ENCODE measurements around the gene ACTL8. TPM values are rescaled to one million over a fixed set of nuclear protein-coding genes. Genes with fewer than 3 reads are reported as not detected.

The ACTL8 gene
- total and polyA plus RNA-seq, 8 donors = not detected

DNA sequence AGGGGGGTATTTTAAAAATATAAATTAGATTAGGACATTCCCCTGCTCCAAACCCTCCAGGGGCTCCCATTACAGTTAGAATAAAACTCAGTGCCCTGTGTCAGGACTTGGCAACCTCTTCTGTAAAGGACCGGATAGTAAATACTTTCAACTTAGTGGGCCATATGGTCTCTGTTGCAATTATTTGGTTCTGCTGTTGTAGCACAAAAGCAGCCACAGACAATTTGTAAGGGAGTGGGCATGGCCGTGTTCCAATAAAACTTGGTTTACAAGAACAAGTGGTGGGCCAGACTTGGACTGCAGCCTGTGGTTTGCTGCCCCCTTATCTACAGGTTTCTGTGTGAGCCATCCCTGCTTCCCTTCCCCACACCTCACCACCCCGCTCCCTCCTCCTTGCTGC is 92.0 kb downstream of the ACTL8 start:
- Histone ChIP-seq H3K27ac (no peak overlapping the region), H3K4me3 (no peak overlapping the region), H3K36me3 (no peaks in the 10 kb centered on the region), H3K27me3 (no peaks in the 10 kb centered on the region), H3K4me1 (no peaks in the 10 kb centered on the region), H3K9me3 (no peaks in the 10 kb centered on the region)
- 58 to 67% methylated on average over 3 of the region's 3 CpGs for WGBS, 2 donors
- no peak for TF ChIP-seq CTCF (IDR thresholded peaks at IDR 0.05)
- ATAC-seq (no peak), DNase-seq (no peak), FAIRE-seq (no peak)
- intact Hi-C loops (cut with DNase I) = no loop called here

- Histone ChIP-seq H3K4me1 (no peaks in the 10 kb centered on the region), H3K4me3 (no peak overlapping the region), H3K27me3 (no peaks in the 10 kb centered on the region), H3K27ac (no peak overlapping the region), H3K9me3 (no peaks in the 10 kb centered on the region), H3K36me3 (no peaks in the 10 kb centered on the region)
- intact Hi-C loops (cut with DNase I) = no loop called here
- no peak for DNase-seq
- TF ChIP-seq CTCF (IDR thresholded peaks at IDR 0.05) = no peak
- FAIRE-seq = no peak
- whole genome bisulfite sequencing, 2 donors = 77 to 81% methylated on average over 3 of the region's 3 CpGs
- no peak for ATAC-seq
Measured at GRCh38 chr1:17849216-17849615, 94.1 kb downstream of the ACTL8 start.

DNA sequence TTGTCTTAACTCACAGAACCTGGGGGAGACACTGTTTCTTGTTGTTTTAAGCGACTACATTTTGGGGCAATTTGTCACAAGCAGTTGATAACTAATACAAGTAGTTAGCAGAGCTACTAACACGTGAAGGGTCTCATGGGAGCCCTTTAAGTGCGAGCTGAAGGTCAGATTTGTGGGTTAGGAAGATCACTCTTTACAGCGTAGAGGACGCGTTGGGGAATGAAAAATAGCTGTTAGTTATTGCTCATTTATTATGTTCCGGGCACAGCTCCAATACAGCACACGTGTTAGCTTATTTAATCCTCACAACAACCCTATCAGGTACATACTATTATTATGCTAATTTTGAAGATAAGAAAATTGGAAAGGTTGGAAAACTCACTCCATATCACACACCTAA is 95.9 kb downstream of the ACTL8 start:
- TF ChIP-seq CTCF (IDR thresholded peaks at IDR 0.05) = no peak
- H3K4me1 ChIP-seq = no peaks in the 10 kb centered on the region
- no peaks in the 10 kb centered on the region for H3K36me3 ChIP-seq
- no peak for DNase-seq
- no peaks in the 10 kb centered on the region for H3K27me3 ChIP-seq
- FAIRE-seq = no peak
- no peaks in the 10 kb centered on the region for H3K9me3 ChIP-seq
- 55 to 60% methylated on average over 8 of the region's 8 CpGs for WGBS, 2 donors
- intact Hi-C loops (cut with DNase I) = no loop called here
- no peak overlapping the region for H3K4me3 ChIP-seq
- H3K27ac ChIP-seq = no peak overlapping the region
- ATAC-seq = no peak

GRCh38 chr1:17852383-17852782 is 97.2 kb downstream of the ACTL8 start:
- Histone ChIP-seq H3K4me3 (no peak overlapping the region), H3K9me3 (no peaks in the 10 kb centered on the region), H3K27me3 (no peaks in the 10 kb centered on the region), H3K4me1 (no peaks in the 10 kb centered on the region), H3K36me3 (no peaks in the 10 kb centered on the region), H3K27ac (no peak overlapping the region)
- intact Hi-C loops (cut with DNase I) = no loop called here
- FAIRE-seq (no peak), DNase-seq (no peak), ATAC-seq (no peak)
- TF ChIP-seq CTCF (IDR thresholded peaks at IDR 0.05) = no peak
- WGBS, 2 donors = 84 to 87% methylated on average over 5 of the region's 5 CpGs

DNA sequence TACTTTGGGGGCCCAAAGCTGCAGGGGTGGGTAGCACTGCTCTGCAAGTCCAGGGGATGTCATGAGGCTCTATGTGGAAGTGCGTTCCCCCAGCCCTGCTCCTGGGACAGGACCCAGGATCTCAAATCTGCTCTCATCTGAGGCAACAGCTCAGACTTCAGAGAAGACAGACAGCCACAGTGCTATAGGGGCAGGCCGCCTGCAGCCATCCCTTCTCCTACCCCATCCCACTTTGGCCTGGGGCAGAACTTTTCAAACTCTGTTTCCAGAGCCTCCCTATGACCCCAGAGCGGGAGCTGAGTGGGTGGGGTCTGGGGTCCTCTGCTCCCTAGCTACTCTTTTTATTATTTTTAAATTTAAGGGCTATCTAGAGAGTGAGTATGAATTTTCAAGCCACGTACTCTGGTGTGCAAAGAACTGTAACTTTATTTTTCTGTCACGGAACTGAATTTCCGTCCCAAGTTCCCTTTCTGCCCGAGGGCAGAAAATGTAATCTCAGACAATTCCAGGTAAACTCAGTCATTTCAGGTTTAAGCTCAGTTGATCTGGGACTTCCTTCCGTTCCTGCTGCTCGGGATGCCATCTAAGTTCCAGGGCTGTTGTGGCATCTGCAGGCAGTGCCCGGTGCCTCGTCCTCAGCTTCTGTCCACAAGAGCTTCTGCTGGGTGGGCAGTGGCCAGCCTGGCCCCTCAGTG is 98.3 kb downstream of the ACTL8 start:
- FAIRE-seq = no peak
- ATAC-seq = no peak
- intact Hi-C loops (cut with DNase I) = no loop called here
- no peak for DNase-seq
- H3K36me3 ChIP-seq = no peaks in the 10 kb centered on the region
- H3K4me1 ChIP-seq = no peaks in the 10 kb centered on the region
- H3K27ac ChIP-seq = no peak overlapping the region
- H3K9me3 ChIP-seq = no peaks in the 10 kb centered on the region
- H3K27me3 ChIP-seq = no peaks in the 10 kb centered on the region
- TF ChIP-seq CTCF (IDR thresholded peaks at IDR 0.05) = no peak
- no peak overlapping the region for H3K4me3 ChIP-seq
- 77 to 79% methylated on average over 11 of the region's 11 CpGs for WGBS, 2 donors
